GM21381 (cell line): ENCODE data around the gene PTPRJ.

Source experiments
- ATAC-seq: cut with Tn5 transposase; IDR thresholded peaks from one replicate; pipeline ENCODE4 v1.9.1; 2021; ENCODE audit warnings: mild to moderate bottlenecking, moderate library complexity; ENCODE audit not compliant: unreplicated experiment

Gene PTPRJ

GRCh38 chr11:48087974-48088681, 107.8 kb downstream of the PTPRJ start:
- ATAC-seq, result no peak

- ATAC-seq, result no peak
Observed at GRCh38 chr11:48088682-48089050, 108.3 kb downstream of the PTPRJ start.

GRCh38 chr11:48090174-48090573, 109.8 kb downstream of the PTPRJ start:
- no peak for ATAC-seq

- ATAC-seq, result no peak
Observed at GRCh38 chr11:48091426-48092102, 111.2 kb downstream of the PTPRJ start.

GRCh38 chr11:48093323-48093722, 113.0 kb downstream of the PTPRJ start:
- ATAC-seq, result no peak

- ATAC-seq, result no peak
Observed at GRCh38 chr11:48093795-48094642, 113.7 kb downstream of the PTPRJ start.

GRCh38 chr11:48094643-48095339, 114.4 kb downstream of the PTPRJ start:
- no peak for ATAC-seq

GRCh38 chr11:48095779-48096470, 115.6 kb downstream of the PTPRJ start:
- no peak for ATAC-seq

- ATAC-seq, result no peak
Observed at GRCh38 chr11:48096588-48097525, 116.5 kb downstream of the PTPRJ start.

- ATAC-seq, result no peak
Observed at GRCh38 chr11:48098024-48098423, 117.7 kb downstream of the PTPRJ start.

- ATAC-seq, result no peak
Observed at GRCh38 chr11:48099916-48100446, 119.6 kb downstream of the PTPRJ start.

GRCh38 chr11:48101044-48101733, 120.8 kb downstream of the PTPRJ start:
- no peak for ATAC-seq

GRCh38 chr11:48101958-48102357, 121.6 kb downstream of the PTPRJ start:
- ATAC-seq, result no peak

- ATAC-seq, result no peak
Observed at GRCh38 chr11:48103621-48104567, 123.5 kb downstream of the PTPRJ start.

- ATAC-seq, result no peak
Observed at GRCh38 chr11:48104568-48104924, 124.2 kb downstream of the PTPRJ start.

- no peak for ATAC-seq
Observed at GRCh38 chr11:48105096-48105990, 125.0 kb downstream of the PTPRJ start.

- no peak for ATAC-seq
Observed at GRCh38 chr11:48106166-48106565, 125.8 kb downstream of the PTPRJ start.
